ENCODE data around the gene HIPK3.
"Not testable (repeated sequence)": the region's sequence is repeated elsewhere in the genome, so short reads cannot be mapped to it uniquely, and the experiment has no call there.

HIPK3 gene

DNA sequence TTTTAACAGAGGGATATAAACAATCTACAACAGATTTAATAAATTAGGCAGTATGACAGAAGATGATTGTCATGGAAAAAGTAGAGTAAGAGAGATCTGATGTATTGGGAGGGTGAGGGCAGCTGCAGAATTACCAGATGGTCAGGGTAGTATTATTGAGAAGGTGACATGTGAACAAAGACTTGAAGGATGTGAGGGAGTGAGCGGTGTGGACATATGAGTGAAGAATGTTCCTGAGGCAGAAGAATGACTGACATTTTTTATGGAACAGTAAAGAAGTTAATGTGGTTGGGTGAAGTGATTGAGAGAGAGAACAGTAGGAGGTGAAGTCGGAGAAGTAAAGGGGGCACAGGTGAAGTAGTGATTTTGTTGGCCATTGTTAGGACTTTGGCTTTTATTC, 42.4 kb upstream of the HIPK3 start:
- POLR2A ChIA-PET, result no interaction called here
- Histone ChIP-seq H3K27ac (ENCODE audit: extremely low read depth, low read depth, low read length) (no peak overlapping the region), H3K36me3 (ENCODE audit: control insufficient read depth in 2 of 2, insufficient read depth in 1 of 2, low read length in 2 of 2) (no peaks in the 10 kb centered on the region), H3K4me3 (ENCODE audit: low read depth, low read length) (no peak overlapping the region), H3K4me1 (ENCODE audit: control insufficient read depth, insufficient read depth, low read length) (no peaks in the 10 kb centered on the region), H3K9me3 (ENCODE audit: control insufficient read depth, insufficient read depth, low read depth, low read length) (no peaks in the 10 kb centered on the region)
- CTCF ChIA-PET, result no interaction called here
- TF ChIP-seq, protein P1, sequence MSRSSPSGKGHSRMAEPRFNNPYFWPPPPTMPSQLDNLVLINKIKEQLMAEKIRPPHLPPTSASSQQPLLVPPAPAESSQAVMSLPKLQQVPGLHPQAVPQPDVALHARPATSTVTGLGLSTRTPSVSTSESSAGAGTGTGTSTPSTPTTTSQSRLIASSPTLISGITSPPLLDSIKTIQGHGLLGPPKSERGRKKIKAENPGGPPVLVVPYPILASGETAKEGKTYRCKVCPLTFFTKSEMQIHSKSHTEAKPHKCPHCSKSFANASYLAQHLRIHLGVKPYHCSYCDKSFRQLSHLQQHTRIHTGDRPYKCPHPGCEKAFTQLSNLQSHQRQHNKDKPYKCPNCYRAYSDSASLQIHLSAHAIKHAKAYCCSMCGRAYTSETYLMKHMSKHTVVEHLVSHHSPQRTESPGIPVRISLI (tag by site-specific recombination; IDR thresholded peaks at IDR 0.05), result no peak
- TF ChIP-seq REPIN1 (tag by site-specific recombination; IDR thresholded peaks at IDR 0.05; ENCODE audit: low read depth), result no peak
- TF ChIP-seq ZNF677 (tag by site-specific recombination; IDR thresholded peaks at IDR 0.05), result no peak
- no peak for TF ChIP-seq SALL2 (tag by site-specific recombination; IDR thresholded peaks at IDR 0.05; ENCODE audit: borderline replicate concordance)
- no peak for TF ChIP-seq ZNF747 (tag by site-specific recombination; IDR thresholded peaks at IDR 0.05)
- no peak for TF ChIP-seq ZNF37A (tag by site-specific recombination; IDR thresholded peaks at IDR 0.05)
- no peak for TF ChIP-seq ZNF211 (tag by site-specific recombination; IDR thresholded peaks at IDR 0.05; ENCODE audit: low read depth)
- no peak for TF ChIP-seq ZNF202 (tag by site-specific recombination; IDR thresholded peaks at IDR 0.05; ENCODE audit: borderline replicate concordance)
- TF ChIP-seq, protein P2, sequence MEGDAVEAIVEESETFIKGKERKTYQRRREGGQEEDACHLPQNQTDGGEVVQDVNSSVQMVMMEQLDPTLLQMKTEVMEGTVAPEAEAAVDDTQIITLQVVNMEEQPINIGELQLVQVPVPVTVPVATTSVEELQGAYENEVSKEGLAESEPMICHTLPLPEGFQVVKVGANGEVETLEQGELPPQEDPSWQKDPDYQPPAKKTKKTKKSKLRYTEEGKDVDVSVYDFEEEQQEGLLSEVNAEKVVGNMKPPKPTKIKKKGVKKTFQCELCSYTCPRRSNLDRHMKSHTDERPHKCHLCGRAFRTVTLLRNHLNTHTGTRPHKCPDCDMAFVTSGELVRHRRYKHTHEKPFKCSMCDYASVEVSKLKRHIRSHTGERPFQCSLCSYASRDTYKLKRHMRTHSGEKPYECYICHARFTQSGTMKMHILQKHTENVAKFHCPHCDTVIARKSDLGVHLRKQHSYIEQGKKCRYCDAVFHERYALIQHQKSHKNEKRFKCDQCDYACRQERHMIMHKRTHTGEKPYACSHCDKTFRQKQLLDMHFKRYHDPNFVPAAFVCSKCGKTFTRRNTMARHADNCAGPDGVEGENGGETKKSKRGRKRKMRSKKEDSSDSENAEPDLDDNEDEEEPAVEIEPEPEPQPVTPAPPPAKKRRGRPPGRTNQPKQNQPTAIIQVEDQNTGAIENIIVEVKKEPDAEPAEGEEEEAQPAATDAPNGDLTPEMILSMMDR (tag by site-specific recombination; IDR thresholded peaks at IDR 0.05), result no peak
- TF ChIP-seq, protein P3, sequence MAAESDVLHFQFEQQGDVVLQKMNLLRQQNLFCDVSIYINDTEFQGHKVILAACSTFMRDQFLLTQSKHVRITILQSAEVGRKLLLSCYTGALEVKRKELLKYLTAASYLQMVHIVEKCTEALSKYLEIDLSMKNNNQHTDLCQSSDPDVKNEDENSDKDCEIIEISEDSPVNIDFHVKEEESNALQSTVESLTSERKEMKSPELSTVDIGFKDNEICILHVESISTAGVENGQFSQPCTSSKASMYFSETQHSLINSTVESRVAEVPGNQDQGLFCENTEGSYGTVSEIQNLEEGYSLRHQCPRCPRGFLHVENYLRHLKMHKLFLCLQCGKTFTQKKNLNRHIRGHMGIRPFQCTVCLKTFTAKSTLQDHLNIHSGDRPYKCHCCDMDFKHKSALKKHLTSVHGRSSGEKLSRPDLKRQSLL (tag by site-specific recombination; IDR thresholded peaks at IDR 0.05), result no peak
- TF ChIP-seq HOXA7 (CRISPR knock-in tag; IDR thresholded peaks at IDR 0.05; ENCODE audit: borderline replicate concordance), result no peak
- TF ChIP-seq, protein P4, sequence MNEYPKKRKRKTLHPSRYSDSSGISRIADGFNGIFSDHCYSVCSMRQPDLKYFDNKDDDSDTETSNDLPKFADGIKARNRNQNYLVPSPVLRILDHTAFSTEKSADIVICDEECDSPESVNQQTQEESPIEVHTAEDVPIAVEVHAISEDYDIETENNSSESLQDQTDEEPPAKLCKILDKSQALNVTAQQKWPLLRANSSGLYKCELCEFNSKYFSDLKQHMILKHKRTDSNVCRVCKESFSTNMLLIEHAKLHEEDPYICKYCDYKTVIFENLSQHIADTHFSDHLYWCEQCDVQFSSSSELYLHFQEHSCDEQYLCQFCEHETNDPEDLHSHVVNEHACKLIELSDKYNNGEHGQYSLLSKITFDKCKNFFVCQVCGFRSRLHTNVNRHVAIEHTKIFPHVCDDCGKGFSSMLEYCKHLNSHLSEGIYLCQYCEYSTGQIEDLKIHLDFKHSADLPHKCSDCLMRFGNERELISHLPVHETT (tag by site-specific recombination; IDR thresholded peaks at IDR 0.05), result no peak
- no peak for TF ChIP-seq MEIS1 (CRISPR knock-in tag; IDR thresholded peaks at IDR 0.05; ENCODE audit: borderline replicate concordance)

DNA sequence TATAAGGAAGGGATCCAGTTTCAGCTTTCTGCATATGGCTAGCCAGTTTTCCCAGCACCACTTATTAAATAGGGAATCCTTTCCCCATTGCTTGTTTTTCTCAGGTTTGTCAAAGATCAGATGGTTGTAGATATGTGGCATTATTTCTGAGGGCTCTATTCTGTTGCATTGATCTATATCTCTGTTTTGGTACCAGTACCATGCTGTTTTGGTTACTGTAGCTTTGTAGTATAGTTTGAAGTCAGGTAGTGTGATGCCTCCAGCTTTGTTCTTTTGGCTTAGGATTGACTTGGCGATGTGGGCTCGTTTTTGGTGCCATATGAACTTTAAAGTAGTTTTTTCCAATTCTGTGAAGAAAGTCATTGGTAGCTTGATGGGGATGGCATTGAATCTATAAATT, 40.5 kb upstream of the HIPK3 start:
- H3K4me1 ChIP-seq (ENCODE audit: control insufficient read depth, insufficient read depth, low read length); H3K36me3 ChIP-seq (ENCODE audit: control insufficient read depth in 2 of 2, insufficient read depth in 1 of 2, low read length in 2 of 2); H3K4me3 ChIP-seq (ENCODE audit: low read depth, low read length); H3K9me3 ChIP-seq (ENCODE audit: control insufficient read depth, insufficient read depth, low read depth, low read length); POLR2A ChIA-PET; H3K27ac ChIP-seq (ENCODE audit: extremely low read depth, low read depth, low read length); CTCF ChIA-PET: not testable (repeated sequence)
- TF ChIP-seq, protein P5, sequence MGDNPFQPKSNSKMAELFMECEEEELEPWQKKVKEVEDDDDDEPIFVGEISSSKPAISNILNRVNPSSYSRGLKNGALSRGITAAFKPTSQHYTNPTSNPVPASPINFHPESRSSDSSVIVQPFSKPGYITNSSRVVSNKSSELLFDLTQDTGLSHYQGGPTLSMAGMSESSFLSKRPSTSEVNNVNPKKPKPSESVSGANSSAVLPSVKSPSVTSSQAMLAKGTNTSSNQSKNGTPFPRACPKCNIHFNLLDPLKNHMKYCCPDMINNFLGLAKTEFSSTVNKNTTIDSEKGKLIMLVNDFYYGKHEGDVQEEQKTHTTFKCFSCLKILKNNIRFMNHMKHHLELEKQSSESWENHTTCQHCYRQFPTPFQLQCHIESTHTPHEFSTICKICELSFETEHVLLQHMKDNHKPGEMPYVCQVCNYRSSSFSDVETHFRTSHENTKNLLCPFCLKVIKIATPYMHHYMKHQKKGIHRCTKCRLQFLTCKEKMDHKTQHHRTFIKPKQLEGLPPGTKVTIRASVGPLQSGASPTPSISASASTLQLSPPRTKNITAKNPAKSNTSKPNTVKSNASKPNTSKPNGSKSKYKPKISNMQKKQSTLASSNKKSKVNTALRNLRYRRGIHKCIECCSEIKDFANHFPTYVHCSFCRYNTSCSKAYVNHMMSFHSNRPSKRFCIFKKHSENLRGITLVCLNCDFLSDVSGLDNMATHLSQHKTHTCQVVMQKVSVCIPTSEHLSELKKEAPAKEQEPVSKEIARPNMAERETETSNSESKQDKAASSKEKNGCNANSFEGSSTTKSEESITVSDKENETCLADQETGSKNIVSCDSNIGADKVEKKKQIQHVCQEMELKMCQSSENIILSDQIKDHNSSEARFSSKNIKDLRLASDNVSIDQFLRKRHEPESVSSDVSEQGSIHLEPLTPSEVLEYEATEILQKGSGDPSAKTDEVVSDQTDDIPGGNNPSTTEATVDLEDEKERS (tag by site-specific recombination; IDR thresholded peaks at IDR 0.05), result 0 out of 2 replicates have a peak, but pooled peaks have one; percentile 67
